ENCODE data around the gene PRM1. TPM values are rescaled to one million over a fixed set of nuclear protein-coding genes. Genes with fewer than 3 reads are reported as not detected.

PRM1 gene
- polyA plus RNA-seq, 3 donors from 2014 or later, result not detected

DNA sequence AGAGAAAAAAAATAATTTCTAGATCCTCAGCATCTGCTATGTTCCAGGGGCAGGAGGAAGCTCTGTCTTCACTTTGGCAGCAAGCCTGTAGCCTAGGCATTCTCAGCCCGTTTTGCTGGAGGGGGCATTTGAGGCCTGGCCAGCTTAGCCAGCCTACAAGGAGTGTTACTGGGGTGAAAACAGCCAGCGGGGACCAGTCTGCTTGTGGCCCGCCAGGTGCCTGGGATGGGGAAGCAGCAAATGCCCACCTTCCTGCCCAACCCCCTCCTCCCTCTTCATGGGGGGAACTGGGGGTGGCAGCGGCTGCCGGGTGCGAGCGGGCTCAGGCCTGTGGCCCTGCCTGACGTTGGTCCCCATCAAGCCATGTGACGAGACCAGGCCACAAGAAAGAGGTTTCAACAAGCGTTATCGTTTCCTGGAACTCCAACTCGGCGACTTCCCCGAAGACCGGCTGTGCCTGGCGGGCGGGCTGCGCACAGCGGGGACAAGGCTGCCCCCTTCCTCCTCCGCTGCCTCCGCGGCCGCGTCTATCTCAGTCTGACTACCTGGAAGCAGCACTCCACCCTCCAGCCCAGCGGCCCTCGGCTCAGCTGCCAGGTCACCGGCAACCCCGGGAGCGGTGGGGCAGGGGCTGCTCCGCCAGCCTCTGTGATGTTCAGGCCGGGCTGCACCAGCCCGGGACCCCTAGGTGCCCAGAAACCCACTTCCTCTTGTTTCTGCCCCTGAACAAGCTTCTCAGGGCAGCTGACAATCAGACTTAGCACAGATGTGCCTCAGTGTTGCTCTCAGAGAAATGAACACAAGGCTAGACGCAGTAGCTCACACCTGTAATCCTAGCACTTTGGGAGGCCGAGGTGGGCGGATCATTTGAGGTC lies 48.0 kb downstream of the PRM1 start:
- Mint-ChIP-seq H3K9me3 (no peaks in the 10 kb centered on the region), H3K36me3 (no peaks in the 10 kb centered on the region), H3K27ac (peak overlapping the region; percentile 31 to 96 (median 96)), H3K4me3 (peak overlapping the region; percentile 62 to 76 (median 70)), H3K4me1 (peaks cover 63 to 82% of the 10 kb centered on the region in 2 donors), H3K27me3 (ENCODE audit: low read depth in 3 of 3) (peaks cover 0 to 6% (median 3%) of the 10 kb centered on the region in 3 donors)
- peak; percentile 84 to 86 (median 84) for DNase-seq

- H3K36me3 Mint-ChIP-seq, result no peaks in the 10 kb centered on the region
- peaks cover 0 to 5% (median 3%) of the 10 kb centered on the region in 3 donors for H3K27me3 Mint-ChIP-seq (ENCODE audit: low read depth in 3 of 3)
- no peaks in the 10 kb centered on the region for H3K9me3 Mint-ChIP-seq
- no peak for DNase-seq
- H3K27ac Mint-ChIP-seq, result peak overlapping the region; percentile 31 to 96 (median 96)
- peaks cover 57 to 75% of the 10 kb centered on the region in 2 donors for H3K4me1 Mint-ChIP-seq
- H3K4me3 Mint-ChIP-seq, result peak overlapping the region; percentile 62 to 76 (median 70)
These were observed 48.8 kb downstream of the PRM1 start for GRCh38 chr16:11232302-11232851.

- Mint-ChIP-seq H3K36me3 (no peaks in the 10 kb centered on the region), H3K27ac (peak overlapping the region; percentile 31 to 96 (median 71)), H3K27me3 (ENCODE audit: low read depth in 3 of 3) (peaks cover 0 to 4% (median 3%) of the 10 kb centered on the region in 3 donors), H3K4me3 (peak overlapping the region in 2 of 5 donors; percentile 18 to 44), H3K9me3 (no peaks in the 10 kb centered on the region), H3K4me1 (peaks cover 48 to 66% of the 10 kb centered on the region in 2 donors)
- DNase-seq, result no peak
These were observed 49.7 kb downstream of the PRM1 start for GRCh38 chr16:11231367-11231970.

Other genes starting within 250 kb of the PRM1 start
- 10 to 100 TPM; 14.0 to 24.4 (median 14.5) TPM for gene SOCS1, start 25.1 kb downstream of the PRM1 start, polyA plus RNA-seq
- not detected for gene TNP2, start 12.0 kb downstream of the PRM1 start, polyA plus RNA-seq
- gene PRM3, start 7.7 kb downstream of the PRM1 start, polyA plus RNA-seq, result not detected
- not detected for gene PRM2, start 4.8 kb downstream of the PRM1 start, polyA plus RNA-seq
- gene RMI2, start 64.1 kb upstream of the PRM1 start, polyA plus RNA-seq, result 1 to 10 TPM; 1.6 to 5.5 (median 5.2) TPM